IPS-NIHi7 (cell line): ENCODE results near the gene SEPTIN3.

ENCODE experiments used
- DNase-seq: peaks from one replicate; pipeline ENCODE4 v3.0.0; 2012; ENCODE audit warnings: mixed read lengths; ENCODE audit errors: extremely low spot score

The SEPTIN3 gene

GRCh38 chr22:41969110-41969646 lies at the start of gene SEPTIN3:
Gene SEPTIN3, plus strand, starts transcription at chr22:41969443. Its CDS starts 2,050 bp downstream, at chr22:41971493.
- peak; percentile 57 for DNase-seq

DNA sequence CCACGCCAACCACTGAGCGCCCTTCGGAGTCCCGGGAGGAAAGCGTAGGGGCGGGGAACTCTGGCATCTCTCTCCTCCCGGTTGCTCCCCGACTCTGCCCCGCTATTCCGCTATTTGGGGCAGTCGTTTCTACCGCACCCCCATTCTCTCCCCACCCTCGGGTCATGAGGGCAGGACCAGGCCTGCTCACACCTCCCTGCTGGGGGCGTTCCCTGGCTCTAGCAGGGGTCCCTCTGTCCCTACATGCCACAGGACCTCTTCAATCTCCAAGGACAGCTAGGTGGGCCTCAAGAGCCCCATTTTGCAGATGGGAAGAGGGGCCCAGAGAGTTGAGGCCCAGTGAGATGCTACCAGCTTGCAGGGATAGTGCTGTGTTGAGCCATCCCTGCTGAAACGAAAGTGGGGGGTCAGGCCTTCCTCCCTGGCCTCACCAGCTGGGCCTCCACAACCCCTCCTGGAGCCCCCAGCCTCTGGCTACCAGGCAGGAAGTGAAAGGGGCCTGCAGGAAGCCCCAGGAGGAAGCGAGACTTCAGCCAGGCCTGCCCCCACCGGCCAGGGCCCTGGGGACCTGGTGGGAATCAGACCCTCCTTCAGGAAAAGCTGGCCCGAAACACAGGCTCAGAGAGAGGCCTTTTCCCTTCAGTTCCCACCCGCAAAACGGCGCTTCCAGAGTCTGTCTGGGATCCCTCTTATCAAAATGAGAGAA lies 48.8 kb upstream of the SEPTIN3 start:
- no peak for DNase-seq

DNA sequence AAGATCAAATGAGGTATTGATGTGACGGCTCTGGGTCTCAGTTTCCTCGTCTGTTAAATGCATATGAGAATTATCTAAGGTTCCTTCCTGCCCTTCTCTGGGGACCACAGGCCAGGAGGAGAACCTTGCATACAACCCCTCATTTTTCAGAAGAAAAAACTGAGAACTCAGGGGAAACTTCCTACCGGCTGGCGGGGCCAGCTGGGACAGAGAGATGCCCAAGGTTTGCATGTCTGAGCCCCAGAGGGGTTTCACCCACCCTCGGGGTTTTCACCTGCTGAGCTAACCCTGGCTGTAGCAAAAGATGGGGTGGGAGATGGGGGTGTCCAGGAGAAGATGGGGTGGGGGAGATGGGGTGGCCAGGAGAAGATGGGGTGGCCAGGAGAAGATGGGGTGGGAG lies 46.9 kb upstream of the SEPTIN3 start:
- DNase-seq: no peak

DNA sequence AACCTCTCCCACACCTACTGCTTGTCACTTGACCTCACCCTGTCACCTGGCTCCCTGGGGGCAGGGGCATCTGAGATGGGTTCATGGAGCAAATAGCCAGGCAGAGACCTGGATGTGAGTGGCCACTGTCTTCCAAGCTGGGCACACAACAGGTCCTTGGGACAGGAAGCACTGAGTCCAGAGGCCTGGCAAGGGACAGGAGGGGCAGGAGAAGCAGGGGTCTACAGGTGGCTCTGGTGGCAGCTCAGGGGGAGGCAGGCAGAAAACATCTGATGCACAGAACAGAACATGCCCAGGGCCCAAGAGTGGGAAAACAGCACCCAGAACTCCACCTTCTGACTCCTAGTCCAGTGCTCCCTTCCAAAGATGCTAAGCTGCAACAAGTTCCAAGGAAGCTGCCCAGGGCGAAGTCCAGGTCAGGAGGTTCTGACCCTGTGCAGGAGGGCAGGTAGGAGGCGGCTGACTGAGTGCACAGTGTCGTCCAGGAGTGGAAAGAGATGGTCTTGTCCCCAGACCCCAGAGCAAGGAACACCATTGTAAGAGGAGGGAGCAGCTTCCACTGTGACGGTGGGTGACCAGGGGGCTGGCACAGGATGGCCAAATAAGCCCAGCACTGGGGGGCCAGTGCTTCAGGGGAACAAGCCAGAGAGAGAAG lies 46.2 kb upstream of the SEPTIN3 start:
- DNase-seq: no peak

DNA sequence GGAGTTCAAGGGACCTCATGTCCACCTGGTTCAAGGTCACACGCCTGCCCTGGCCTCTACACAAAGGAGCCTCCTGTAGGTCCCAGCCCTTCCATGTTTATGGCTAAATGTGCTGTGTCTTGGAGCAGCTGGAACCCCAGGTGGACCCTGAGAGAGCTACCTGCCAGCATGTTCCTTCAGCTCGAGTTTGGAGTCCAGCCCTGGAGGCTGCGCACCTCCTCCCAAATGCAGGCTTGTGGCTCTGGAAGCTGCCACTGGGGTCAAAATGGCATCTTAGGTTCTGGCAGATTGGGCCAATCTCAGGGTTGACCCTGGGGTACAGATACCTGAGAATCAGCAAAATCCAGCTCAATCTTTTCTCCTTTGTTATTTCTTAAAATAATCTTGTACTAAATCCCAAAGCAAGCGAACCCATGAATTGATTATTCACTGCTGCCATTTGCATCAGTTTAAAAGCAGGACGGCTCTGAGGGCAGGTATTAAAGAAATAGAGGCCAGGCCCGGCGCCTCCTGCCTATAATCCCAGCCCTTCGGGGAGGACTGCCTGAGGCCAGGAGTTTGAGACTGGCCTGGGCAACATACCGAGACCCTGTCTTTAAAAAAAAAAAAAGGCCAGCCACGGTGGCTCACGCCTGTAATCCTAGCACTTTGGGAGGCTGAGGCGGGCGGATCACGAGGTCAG lies 45.5 kb upstream of the SEPTIN3 start:
- no peak for DNase-seq

- DNase-seq: peak; percentile 82
These were observed 43.3 kb upstream of the SEPTIN3 start for GRCh38 chr22:41925783-41926460.

GRCh38 chr22:41927813-41928212 lies 41.4 kb upstream of the SEPTIN3 start:
- no peak for DNase-seq

- DNase-seq: no peak
These were observed 40.4 kb upstream of the SEPTIN3 start for GRCh38 chr22:41928593-41929417.

- DNase-seq: no peak
These were observed 39.8 kb upstream of the SEPTIN3 start for GRCh38 chr22:41929418-41929810.

- no peak for DNase-seq
These were observed 37.5 kb upstream of the SEPTIN3 start for GRCh38 chr22:41931701-41932269.

DNA sequence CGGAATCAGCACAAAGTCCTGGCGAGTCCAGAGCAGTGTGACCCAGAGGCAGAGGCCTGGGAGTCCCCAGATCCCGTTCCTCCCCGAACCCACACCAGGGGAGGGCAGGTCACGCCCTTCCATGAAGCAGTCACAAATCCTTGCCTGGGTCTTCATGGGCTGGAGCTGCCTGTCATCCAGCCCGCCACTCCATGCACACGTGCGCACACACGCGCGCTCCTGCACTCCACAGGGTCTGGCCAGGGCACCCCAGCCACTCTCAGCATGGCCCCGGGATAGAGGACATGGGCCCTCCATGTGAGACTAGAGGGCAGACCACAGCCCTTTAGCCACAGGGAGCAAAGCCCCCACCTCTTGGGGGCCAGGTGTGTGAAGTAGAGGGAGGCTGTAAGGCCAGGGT lies 36.9 kb upstream of the SEPTIN3 start:
- no peak for DNase-seq

GRCh38 chr22:41933411-41934177 lies 35.6 kb upstream of the SEPTIN3 start:
- no peak for DNase-seq

DNA sequence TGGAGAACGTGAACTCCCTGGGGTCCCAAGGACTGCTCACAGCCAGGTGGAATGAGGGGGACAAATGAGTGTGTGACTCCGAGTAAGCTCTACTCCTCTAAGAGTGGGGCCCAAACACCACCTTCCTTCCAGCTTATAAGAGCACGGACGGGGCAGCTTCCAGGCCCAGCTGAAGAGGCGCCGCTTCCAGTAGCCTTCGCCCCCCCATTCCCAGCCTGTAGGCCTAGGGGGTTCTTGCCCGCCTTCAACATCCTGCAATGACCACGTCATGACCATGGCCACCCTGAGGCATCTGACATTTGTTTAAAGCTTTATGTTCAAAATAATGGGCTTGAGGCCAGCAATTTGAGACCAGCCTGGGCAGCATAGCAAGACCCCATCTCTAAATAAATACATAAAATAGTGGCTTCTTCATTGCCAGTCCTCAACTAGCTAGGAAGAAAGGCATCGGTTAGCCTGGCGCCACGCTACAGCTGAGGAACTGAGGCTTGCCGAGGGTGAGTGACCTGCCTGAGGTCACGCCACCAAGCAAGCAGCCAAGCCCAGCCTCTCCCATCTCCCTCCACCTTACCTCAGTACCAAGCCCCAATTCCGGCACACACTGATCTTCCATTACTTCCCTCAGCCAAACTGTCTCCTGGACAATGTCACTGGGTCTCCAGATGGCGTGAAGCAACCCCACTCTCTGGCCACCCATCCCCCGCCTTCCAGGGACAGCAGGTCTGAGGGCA lies 34.8 kb upstream of the SEPTIN3 start:
- DNase-seq: no peak

DNA sequence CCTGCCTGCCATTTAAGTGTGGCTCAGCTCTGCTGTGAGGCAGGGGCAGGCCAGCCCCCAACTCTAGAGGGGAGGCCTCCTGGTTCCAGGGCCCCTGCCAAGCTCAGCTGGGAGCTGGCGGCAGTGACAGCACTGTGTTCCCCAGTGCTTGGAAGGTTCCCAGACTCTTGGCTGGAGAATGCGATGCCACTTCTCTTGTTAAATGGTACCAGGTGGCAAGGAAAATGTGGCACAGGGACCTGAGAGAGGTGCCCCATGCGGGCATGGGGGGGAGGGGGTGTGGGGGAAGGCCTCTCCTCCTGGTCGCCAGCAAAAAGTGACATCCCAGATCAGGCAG lies 34.3 kb upstream of the SEPTIN3 start:
- no peak for DNase-seq

DNA sequence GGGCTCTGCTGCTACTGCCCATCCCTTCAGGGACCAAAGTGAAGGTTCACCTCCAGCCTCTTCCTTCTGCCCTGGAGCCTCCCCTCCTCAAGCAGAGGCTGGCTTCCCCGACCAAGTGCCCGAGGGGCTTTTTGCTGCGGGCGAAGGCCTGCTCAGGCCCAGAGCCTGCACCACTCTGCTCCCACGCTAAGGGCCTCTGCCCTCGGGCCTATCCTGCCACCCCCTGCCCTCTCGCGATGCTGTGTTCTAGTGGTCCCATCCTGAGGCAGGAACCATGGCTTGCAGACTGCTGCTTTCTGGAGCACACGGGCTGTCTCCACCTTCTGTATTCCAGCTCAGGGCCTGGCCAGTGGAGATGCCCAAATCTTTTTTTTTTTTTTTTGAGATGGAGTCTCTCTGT lies 33.7 kb upstream of the SEPTIN3 start:
- DNase-seq: no peak

DNA sequence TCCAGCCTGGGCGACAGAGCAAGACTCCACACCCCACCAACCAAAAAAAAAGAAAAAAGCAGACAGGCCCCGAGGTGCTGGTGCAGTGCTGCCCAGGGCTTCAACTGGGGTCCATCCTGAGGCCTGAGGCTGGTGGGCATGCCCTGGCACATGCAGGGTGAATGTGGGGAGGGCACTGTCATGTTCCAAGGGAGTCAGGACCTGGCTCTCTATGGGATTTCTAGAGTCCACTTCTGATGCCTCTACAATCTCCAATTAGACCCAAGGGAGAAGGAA lies 32.4 kb upstream of the SEPTIN3 start:
- DNase-seq: no peak

DNA sequence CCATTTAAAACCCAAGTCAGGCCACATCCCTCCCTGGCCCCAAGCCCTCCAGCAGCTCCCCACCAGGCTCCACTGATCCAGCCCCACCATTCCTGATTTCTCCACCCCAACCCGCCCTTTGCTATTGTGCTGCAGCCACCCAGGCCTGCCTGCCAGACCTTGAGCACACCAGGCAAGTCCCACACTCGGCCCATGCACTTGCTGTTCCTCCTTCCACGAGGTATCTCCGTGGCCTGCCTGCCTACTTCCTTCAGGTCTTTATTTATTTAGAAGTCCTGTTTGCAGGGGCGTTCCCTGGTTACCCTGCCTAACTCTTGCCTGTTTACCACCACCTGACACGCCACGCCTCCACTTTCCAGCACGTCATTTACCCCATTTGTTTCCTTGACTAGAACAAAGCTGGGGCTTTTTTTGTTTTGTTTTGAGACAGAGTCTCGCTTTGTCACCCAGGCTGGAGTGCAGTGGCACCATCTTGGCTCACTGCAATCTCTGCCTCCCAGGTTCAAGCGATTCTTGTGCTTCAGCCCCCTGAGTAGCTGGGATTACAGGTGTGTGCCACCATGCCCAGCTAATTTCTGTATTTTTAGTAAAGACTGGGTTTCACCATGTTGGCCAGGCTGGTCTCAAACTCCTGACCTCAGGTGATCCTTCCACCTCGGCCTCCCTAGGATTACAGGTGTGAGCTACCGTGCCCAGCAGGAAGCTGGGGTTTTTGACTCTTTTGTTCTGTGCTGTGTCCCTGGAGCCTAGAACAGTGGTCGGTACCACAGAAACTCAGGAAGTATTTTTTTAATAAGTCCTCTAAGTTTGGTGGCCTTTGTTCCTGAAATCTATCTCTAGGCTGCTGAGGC lies 29.0 kb upstream of the SEPTIN3 start:
- no peak for DNase-seq

GRCh38 chr22:41940832-41941765 lies 28.1 kb upstream of the SEPTIN3 start:
- peak; percentile 86 for DNase-seq
